Uterus (tissue), 2 donors: ENCODE measurements around the gene LRSAM1.

Experiments
- POLR2A ChIP-seq, 2 donors: fragments of 450-650 bp; IDR thresholded peaks; one replicate each; pipeline ENCODE4 v1.6.1; 2016; ENCODE audit warnings: antibody characterized with exemption in 2 of 2, mild to moderate bottlenecking in 1 of 2, moderate library complexity in 1 of 2
- TF ChIP-seq, protein P1 (sequence below), 4 experiments: fragments of 200-600 bp in 2 of 4; fragments of 450-650 bp in 2 of 4; sonication (generic) in 2 of 4; IDR thresholded peaks; one replicate each; pipeline ENCODE4 v1.5.1; 2016 to 2019; ENCODE audit warnings: antibody characterized with exemption in 4 of 4, mild to moderate bottlenecking in 2 of 4, moderate library complexity in 1 of 4

DNA sequence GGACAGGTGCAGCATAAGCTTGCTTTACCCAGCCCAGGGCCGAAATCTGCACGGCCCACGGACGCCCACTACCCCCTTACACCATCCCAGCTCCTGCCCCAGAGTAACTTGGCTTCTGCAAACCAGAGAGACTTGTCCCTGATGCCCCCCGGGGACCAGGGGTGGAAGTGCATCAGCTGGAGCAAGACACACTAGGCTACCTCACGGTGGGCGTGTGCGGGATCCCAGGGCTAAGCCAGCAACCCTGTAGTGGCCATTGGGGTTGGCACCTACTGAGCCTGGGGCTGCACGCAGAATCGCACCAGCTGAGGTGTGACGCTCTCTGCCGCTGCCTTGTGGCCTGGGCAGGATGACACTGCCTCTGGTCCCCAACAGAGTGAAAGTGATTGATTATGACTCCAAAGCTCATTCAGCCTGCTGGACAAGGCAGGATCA lies 33.3 kb upstream of the LRSAM1 start:
- TF ChIP-seq, protein P1, sequence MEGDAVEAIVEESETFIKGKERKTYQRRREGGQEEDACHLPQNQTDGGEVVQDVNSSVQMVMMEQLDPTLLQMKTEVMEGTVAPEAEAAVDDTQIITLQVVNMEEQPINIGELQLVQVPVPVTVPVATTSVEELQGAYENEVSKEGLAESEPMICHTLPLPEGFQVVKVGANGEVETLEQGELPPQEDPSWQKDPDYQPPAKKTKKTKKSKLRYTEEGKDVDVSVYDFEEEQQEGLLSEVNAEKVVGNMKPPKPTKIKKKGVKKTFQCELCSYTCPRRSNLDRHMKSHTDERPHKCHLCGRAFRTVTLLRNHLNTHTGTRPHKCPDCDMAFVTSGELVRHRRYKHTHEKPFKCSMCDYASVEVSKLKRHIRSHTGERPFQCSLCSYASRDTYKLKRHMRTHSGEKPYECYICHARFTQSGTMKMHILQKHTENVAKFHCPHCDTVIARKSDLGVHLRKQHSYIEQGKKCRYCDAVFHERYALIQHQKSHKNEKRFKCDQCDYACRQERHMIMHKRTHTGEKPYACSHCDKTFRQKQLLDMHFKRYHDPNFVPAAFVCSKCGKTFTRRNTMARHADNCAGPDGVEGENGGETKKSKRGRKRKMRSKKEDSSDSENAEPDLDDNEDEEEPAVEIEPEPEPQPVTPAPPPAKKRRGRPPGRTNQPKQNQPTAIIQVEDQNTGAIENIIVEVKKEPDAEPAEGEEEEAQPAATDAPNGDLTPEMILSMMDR (IDR thresholded peaks at IDR 0.05) = no peak
- no peak for TF ChIP-seq POLR2A (IDR thresholded peaks at IDR 0.05)
